HL-60 (cell line): ENCODE data around the gene CREB3.

Source experiments
- CTCF ChIP-seq: IDR thresholded peaks from one replicate; pipeline ENCODE4 v1.5.1; 2011; ENCODE audit warnings: low read length, control low read depth, inconsistent platforms; ENCODE audit not compliant: insufficient read depth
- POLR2AphosphoS5 ChIP-seq: IDR thresholded peaks from 2 replicates; pipeline ENCODE4 v1.6.1; 2012; ENCODE audit warnings: low read depth
- REST ChIP-seq: IDR thresholded peaks from 2 replicates; pipeline ENCODE4 v1.6.1; 2012; ENCODE audit warnings: low read depth; ENCODE audit not compliant: insufficient replicate concordance

- TF ChIP-seq CTCF: no peak
- TF ChIP-seq POLR2AphosphoS5: no peak
- no peak for TF ChIP-seq REST
These were observed 42.7 kb upstream of the CREB3 start, which contains the start of gene TPM2 for GRCh38 chr9:35689542-35690293.
